ENCODE measurements around the gene FAM180B.

FAM180B gene

GRCh38 chr11:47605921-47606320 lies 19.4 kb downstream of the FAM180B start:
- Histone ChIP-seq H3K36me3 (replicated peaks) (no peaks in the 10 kb centered on the region), H3K27ac (no peak overlapping the region), H3K4me3 (ENCODE audit: low read depth, low read length) (no peak overlapping the region), H3K27me3 (replicated peaks) (no peaks in the 10 kb centered on the region)
- in situ Hi-C loops (cut with HindIII; ENCODE audit: low pct_ligation_motif_present, low sequenced_read_pairs): no loop called here
- no peak for DNase-seq
- TF ChIP-seq CTCF (IDR thresholded peaks at IDR 0.05; ENCODE audit: low read depth, low read length, missing control alignments): no peak

GRCh38 chr11:47606731-47607130 lies 20.3 kb downstream of the FAM180B start:
- Histone ChIP-seq H3K27me3 (replicated peaks) (no peaks in the 10 kb centered on the region), H3K27ac (peak overlapping the region; percentile 38), H3K36me3 (replicated peaks) (peaks cover 2% of the 10 kb centered on the region), H3K4me3 (ENCODE audit: low read depth, low read length) (no peak overlapping the region)
- DNase-seq: peak; percentile 29
- in situ Hi-C loops (cut with HindIII; ENCODE audit: low pct_ligation_motif_present, low sequenced_read_pairs): no loop called here
- no peak for TF ChIP-seq CTCF (IDR thresholded peaks at IDR 0.05; ENCODE audit: low read depth, low read length, missing control alignments)

- in situ Hi-C loops (cut with HindIII; ENCODE audit: low pct_ligation_motif_present, low sequenced_read_pairs): no loop called here
- TF ChIP-seq CTCF (IDR thresholded peaks at IDR 0.05; ENCODE audit: low read depth, low read length, missing control alignments): no peak
- no peak overlapping the region for H3K4me3 ChIP-seq (ENCODE audit: low read depth, low read length)
- peak overlapping the region; percentile 38 for H3K27ac ChIP-seq
- DNase-seq: peak; percentile 94
- H3K27me3 ChIP-seq (replicated peaks): no peaks in the 10 kb centered on the region
- H3K36me3 ChIP-seq (replicated peaks): peaks cover 2% of the 10 kb centered on the region
These were observed 20.9 kb downstream of the FAM180B start for GRCh38 chr11:47607380-47607779.

- no peaks in the 10 kb centered on the region for H3K27me3 ChIP-seq (replicated peaks)
- in situ Hi-C loops (cut with HindIII; ENCODE audit: low pct_ligation_motif_present, low sequenced_read_pairs): no loop called here
- no peak overlapping the region for H3K27ac ChIP-seq
- no peak overlapping the region for H3K4me3 ChIP-seq (ENCODE audit: low read depth, low read length)
- no peak for TF ChIP-seq CTCF (IDR thresholded peaks at IDR 0.05; ENCODE audit: low read depth, low read length, missing control alignments)
- peaks cover 2% of the 10 kb centered on the region for H3K36me3 ChIP-seq (replicated peaks)
- DNase-seq: no peak
These were observed 23.2 kb downstream of the FAM180B start for GRCh38 chr11:47609675-47610074.

GRCh38 chr11:47611348-47611794 lies 24.9 kb downstream of the FAM180B start:
- in situ Hi-C loops (cut with HindIII; ENCODE audit: low pct_ligation_motif_present, low sequenced_read_pairs): no loop called here
- Histone ChIP-seq H3K27ac (no peak overlapping the region), H3K36me3 (replicated peaks) (peaks cover 2% of the 10 kb centered on the region), H3K27me3 (replicated peaks) (no peaks in the 10 kb centered on the region), H3K4me3 (ENCODE audit: low read depth, low read length) (no peak overlapping the region)
- no peak for DNase-seq
- TF ChIP-seq CTCF (IDR thresholded peaks at IDR 0.05; ENCODE audit: low read depth, low read length, missing control alignments): no peak

- H3K36me3 ChIP-seq (replicated peaks): peaks cover 15% of the 10 kb centered on the region
- no peak for DNase-seq
These were observed 28.8 kb downstream of the FAM180B start for GRCh38 chr11:47615249-47615648.

More at GRCh38 chr11:47615249-47615648, 28.8 kb downstream of the FAM180B start:
- in situ Hi-C loops (cut with HindIII; ENCODE audit: low pct_ligation_motif_present, low sequenced_read_pairs): no loop called here
- Histone ChIP-seq H3K27ac (no peak overlapping the region), H3K27me3 (replicated peaks) (no peaks in the 10 kb centered on the region), H3K4me3 (ENCODE audit: low read depth, low read length) (no peak overlapping the region)
- TF ChIP-seq CTCF (IDR thresholded peaks at IDR 0.05; ENCODE audit: low read depth, low read length, missing control alignments): no peak

Data from brain microvascular endothelial cell (primary cell).